Heart left ventricle (tissue), 16 donors: ENCODE measurements around the gene FEZ2. TPM values are rescaled to one million over a fixed set of nuclear protein-coding genes. Genes with fewer than 3 reads are reported as not detected.

ENCODE experiments used
- ATAC-seq, 4 donors: fragments of 200-7000 bp; cut with Tn5 transposase; one replicate each; pipeline ENCODE4 v1.9.1; 2020 to 2022; ENCODE audit warnings: moderate library complexity in 4 of 4, mild to moderate bottlenecking in 3 of 4, moderate number of reproducible peaks in 1 of 4
- DNase-seq, 5 donors: peaks; one replicate each; pipeline ENCODE4 v3.0.0-alpha.2; 2020
- H3K27ac ChIP-seq, 12 donors: fragments of 200-600 bp; sonication (generic) in 4 of 12; one replicate each; pipeline versions ENCODE4 v1.5.0 to v1.8.0; 2016 to 2022; ENCODE audit warnings: mild to moderate bottlenecking in 2 of 12
- H3K27me3 ChIP-seq, 9 donors: fragments of 200-600 bp; sonication (generic) in 2 of 9; one replicate each; pipeline versions ENCODE4 v1.5.1 to v1.8.0; 2016 to 2022; ENCODE audit warnings: mild to moderate bottlenecking in 3 of 9
- H3K36me3 ChIP-seq, 9 donors: fragments of 200-600 bp; sonication (generic) in 2 of 9; one replicate each; pipeline versions ENCODE4 v1.5.0 to v1.8.0; 2018 to 2022; ENCODE audit warnings: mild to moderate bottlenecking in 2 of 9
- H3K4me1 ChIP-seq, 12 donors: fragments of 200-600 bp; sonication (generic) in 4 of 12; one replicate each; pipeline versions ENCODE4 v1.5.0 to v1.8.0; 2016 to 2022; ENCODE audit warnings: mild to moderate bottlenecking in 3 of 12
- H3K4me3 ChIP-seq, 12 donors: fragments of 200-600 bp; sonication (generic) in 4 of 12; one replicate each; pipeline versions ENCODE4 v1.5.0 to v1.8.0; 2017 to 2022; ENCODE audit warnings: mild to moderate bottlenecking in 9 of 12, moderate library complexity in 4 of 12
- H3K9me3 ChIP-seq, 12 donors: fragments of 200-600 bp; sonication (generic) in 4 of 12; one replicate each; pipeline versions ENCODE4 v1.5.0 to v1.8.0; 2016 to 2022; ENCODE audit warnings: mild to moderate bottlenecking in 1 of 12
- POLR2A ChIP-seq, 2 donors: fragments of 450-650 bp; IDR thresholded peaks; one replicate each; pipeline ENCODE4 v1.6.1; 2017; ENCODE audit warnings: antibody characterized with exemption in 2 of 2, mild to moderate bottlenecking in 2 of 2, moderate library complexity in 2 of 2
- WGBS, 4 donors: extraction: QIAGEN DNeasy Blood & Tissue Kit in 2 of 4; methylation state at CpG; one replicate each; pipeline versions ENCODE4 v1.1.5 to v1.1.7; 2013 to 2018; 5-methylcytosine and 5-hydroxymethylcytosine counted together
- intact Hi-C, 10 donors: fragments of 100-400 bp; cut with DNase I; formaldehyde crosslinking; loops; one replicate each; pipeline versions ENCODE4 v1.11.1 to v1.14.2; 2022
- polyA plus RNA-seq, 2 donors: library from polyadenylated mRNA; stranded (reverse); fragments of 200-250 nt; gene quantifications; one replicate each; pipeline ENCODE4 v1.2.3, GENCODE V29; 2013
- total RNA-seq, 9 donors: library from RNA; depleted of rRNA in 2 of 9; stranded (reverse); fragments of >200 nt in 2 of 9; fragmentation: NEBNext Ultra II Directional in 3 of 9; extraction: Animal tissue kit (Norgen Biotek cat#: 25700) in 3 of 9; gene quantifications; one replicate each; pipeline versions ENCODE4 v1.1.0 to v1.2.4, GENCODE V29; 2016 to 2023
- TF ChIP-seq, protein P1 (sequence below), 12 donors: fragments of 200-600 bp; sonication (generic) in 4 of 12; IDR thresholded peaks; one replicate each; pipeline versions ENCODE4 v1.5.0 to v1.8.0; 2018 to 2022; ENCODE audit warnings: antibody characterized with exemption in 12 of 12, mild to moderate bottlenecking in 5 of 12
- donor health status: ischemic (EF 13 %, LVEDD 7.1; RV severe dilation, severe dysfunction).
- donor health status: healthy with polysubstance abuse.
- donor health status: DM: no; HTN: yes; CAD: no.
- donor health status: DM: no; HTN: no; CAD: no.
- donor health status: ischemic (EF 25% LVEDD 6.9; RV normal size, moderate dysfunction).
- donor health status: ischemic (EF 25% LVEDD 5.7; RV mildly dilated, moderate dysfunction).
- donor health status: healthy.
- donor health status: DM: yes; HTN: yes; CAD: no.
- donor health status: ischemic (EF 35%, LVEDD 5.7; RV mildly dilated, moderate dysfunction).
- donor health status: nonischemic (EF 11% LVEDD 7.7; RV severe dilation, severe dysfunction).
- donor health status: DM: yes; HTN: yes; CAD: no.
- donor health status: PGD.
- donor health status: ischemic (EF 29% LVEDD 5.4; RV normal size, mild dysfunction).
- donor health status: nonischemic (EF 23%, LVEDD 6.1; RV moderate dilation, normal function).

FEZ2 gene
- total and polyA plus RNA-seq, 11 donors: 26.5 to 55.4 (median 48.4) TPM

DNA sequence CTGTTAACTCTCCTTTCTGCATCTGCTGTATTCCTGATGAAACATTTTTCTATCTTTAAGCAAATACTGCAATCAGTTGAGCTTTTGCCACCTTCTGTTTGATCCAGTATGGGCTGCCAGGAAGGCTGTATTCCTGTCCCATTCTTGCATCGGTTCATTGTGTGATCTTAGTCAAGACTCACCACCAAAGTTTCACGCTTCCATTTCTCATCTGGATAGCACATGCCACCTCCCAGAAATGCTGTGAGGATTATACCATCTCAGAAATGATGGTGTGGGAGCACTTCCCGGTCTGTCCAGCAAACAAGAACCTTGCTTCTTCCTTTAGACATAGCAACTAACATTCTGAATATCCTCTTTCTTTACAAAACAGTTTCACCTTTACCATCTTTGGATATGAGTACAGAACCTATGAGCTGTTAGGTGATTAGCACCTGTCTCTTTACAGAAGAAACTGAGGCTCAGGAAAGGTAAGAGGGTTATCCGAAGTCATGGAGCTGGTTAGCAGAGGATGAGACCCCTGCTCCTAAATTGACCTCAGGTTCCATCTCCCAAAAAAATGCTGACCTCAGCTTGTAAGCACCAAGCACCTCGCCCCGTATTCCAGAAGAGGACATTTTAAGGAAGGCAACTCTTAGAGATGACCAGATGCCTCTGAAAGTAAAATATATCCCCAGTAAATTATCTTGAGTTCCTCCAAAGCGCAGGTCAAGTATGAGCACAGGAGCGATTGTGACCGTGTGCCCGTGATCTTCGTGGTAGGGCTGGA, 56.8 kb downstream of the FEZ2 start:
- intact Hi-C loops: no loop called here
- Histone ChIP-seq H3K36me3 (peaks cover 0 to 89% (median 37%) of the 10 kb centered on the region in 9 donors), H3K27me3 (no peaks in the 10 kb centered on the region), H3K9me3 (no peaks in the 10 kb centered on the region), H3K4me1 (peaks cover 0 to 31% (median 17%) of the 10 kb centered on the region in 12 donors), H3K4me3 (no peak overlapping the region), H3K27ac (peak overlapping the region in 11 of 12 donors; percentile 8 to 73 (median 37))
- WGBS, 4 donors: 82 to 87% (median 86%) methylated on average over 11 of the region's 11 CpGs
- no peak for DNase-seq
- ATAC-seq: no peak
- TF ChIP-seq, protein P1, sequence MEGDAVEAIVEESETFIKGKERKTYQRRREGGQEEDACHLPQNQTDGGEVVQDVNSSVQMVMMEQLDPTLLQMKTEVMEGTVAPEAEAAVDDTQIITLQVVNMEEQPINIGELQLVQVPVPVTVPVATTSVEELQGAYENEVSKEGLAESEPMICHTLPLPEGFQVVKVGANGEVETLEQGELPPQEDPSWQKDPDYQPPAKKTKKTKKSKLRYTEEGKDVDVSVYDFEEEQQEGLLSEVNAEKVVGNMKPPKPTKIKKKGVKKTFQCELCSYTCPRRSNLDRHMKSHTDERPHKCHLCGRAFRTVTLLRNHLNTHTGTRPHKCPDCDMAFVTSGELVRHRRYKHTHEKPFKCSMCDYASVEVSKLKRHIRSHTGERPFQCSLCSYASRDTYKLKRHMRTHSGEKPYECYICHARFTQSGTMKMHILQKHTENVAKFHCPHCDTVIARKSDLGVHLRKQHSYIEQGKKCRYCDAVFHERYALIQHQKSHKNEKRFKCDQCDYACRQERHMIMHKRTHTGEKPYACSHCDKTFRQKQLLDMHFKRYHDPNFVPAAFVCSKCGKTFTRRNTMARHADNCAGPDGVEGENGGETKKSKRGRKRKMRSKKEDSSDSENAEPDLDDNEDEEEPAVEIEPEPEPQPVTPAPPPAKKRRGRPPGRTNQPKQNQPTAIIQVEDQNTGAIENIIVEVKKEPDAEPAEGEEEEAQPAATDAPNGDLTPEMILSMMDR (IDR thresholded peaks at IDR 0.05): no peak
- no peak for TF ChIP-seq POLR2A (IDR thresholded peaks at IDR 0.05)

DNA sequence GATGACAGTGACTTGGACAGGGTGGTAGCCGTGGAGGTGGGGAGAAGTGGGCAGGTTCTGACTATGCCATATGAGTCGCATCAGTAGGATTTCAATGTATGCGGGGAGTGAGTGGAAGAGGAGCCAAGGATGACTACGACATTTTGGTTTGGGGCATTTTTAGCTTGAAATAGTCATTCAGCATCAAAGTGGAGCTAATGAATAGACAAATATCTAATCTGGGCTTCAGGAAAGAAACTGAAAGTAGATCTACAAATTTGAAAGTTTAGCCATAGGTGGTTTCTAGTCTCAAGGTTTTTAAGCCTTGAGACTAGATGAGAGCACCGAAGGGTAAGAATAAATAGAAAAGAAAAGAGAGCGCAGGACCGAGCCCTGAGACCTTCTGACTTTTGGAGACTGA, 58.3 kb downstream of the FEZ2 start:
- TF ChIP-seq POLR2A (IDR thresholded peaks at IDR 0.05): no peak
- TF ChIP-seq, protein P1 (IDR thresholded peaks at IDR 0.05): no peak
- DNase-seq (no peak), ATAC-seq (no peak)
- no peak overlapping the region for H3K27ac ChIP-seq
- peaks cover 0 to 31% (median 17%) of the 10 kb centered on the region in 12 donors for H3K4me1 ChIP-seq
- no peaks in the 10 kb centered on the region for H3K9me3 ChIP-seq
- 96 to 98% (median 98%) methylated on average over 7 of the region's 7 CpGs for WGBS, 4 donors
- peaks cover 0 to 83% (median 23%) of the 10 kb centered on the region in 9 donors for H3K36me3 ChIP-seq
- no peak overlapping the region for H3K4me3 ChIP-seq
- no peaks in the 10 kb centered on the region for H3K27me3 ChIP-seq
- intact Hi-C loops: loop anchor here in 4 of 10 donors (10.0 kb wide), 2 partner anchors 115 to 125 kb away; no protein-coding TSS in a partner anchor

DNA sequence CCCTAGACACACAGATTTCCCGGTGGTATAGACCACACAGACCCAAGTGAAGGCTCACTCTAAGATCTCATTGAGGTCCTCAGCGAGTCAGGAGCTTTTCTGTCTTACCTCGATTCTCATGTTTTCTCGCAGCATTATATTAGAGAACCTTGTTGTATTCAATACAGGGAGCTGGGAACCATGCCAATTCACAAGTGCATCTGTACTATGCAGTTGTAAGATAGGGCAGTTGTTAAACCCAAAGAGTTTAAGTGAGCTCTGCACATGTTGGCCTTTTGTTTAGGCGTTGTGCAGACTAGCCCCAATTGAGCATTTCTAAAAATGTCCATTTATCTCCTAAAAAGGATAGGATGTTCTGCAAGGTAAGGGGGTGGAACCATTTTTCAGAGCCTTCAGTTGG, 59.6 kb downstream of the FEZ2 start:
- no peak for TF ChIP-seq POLR2A (IDR thresholded peaks at IDR 0.05)
- TF ChIP-seq, protein P1 (IDR thresholded peaks at IDR 0.05): no peak
- ATAC-seq: peak; percentile 36 to 57 (median 52)
- intact Hi-C loops: loop anchor here in 4 of 10 donors (10.0 kb wide), 2 partner anchors 116 to 126 kb away; no protein-coding TSS in a partner anchor
- Histone ChIP-seq H3K36me3 (peaks cover 0 to 70% (median 17%) of the 10 kb centered on the region in 9 donors), H3K27ac (no peak overlapping the region), H3K27me3 (no peaks in the 10 kb centered on the region), H3K4me1 (peaks cover 0 to 31% (median 17%) of the 10 kb centered on the region in 12 donors), H3K4me3 (no peak overlapping the region), H3K9me3 (no peaks in the 10 kb centered on the region)
- DNase-seq: peak in 4 of 5 donors; percentile 30 to 36 (median 34)
- WGBS, 4 donors: 45 to 61% (median 55%) methylated on average over 5 of the region's 5 CpGs

DNA sequence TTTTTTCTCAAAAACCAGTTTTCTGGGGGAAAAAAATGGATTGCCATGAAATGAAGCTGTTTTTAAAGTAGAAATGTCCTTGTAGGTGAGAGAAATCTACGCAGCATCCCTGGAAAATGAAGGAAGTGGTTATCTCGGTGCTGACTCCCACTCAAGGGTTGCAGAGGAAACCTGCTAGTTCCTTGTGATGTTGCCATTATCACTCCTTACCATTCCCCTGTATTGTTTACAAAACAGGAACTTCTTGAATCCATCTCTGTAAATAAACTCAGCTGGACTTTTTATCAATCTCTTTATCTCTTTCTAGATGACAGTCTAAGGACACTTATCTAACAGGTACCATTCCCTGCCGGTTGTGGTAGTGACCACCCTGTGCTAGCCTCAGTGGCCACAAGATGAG, 61.2 kb downstream of the FEZ2 start:
- DNase-seq: no peak
- 65 to 83% (median 70%) methylated on average over 3 of the region's 3 CpGs for WGBS, 4 donors
- Histone ChIP-seq H3K4me1 (peaks cover 0 to 21% (median 8%) of the 10 kb centered on the region in 12 donors), H3K4me3 (no peak overlapping the region), H3K27ac (no peak overlapping the region), H3K36me3 (peaks cover 0 to 67% (median 18%) of the 10 kb centered on the region in 9 donors), H3K9me3 (no peaks in the 10 kb centered on the region), H3K27me3 (no peaks in the 10 kb centered on the region)
- no peak for ATAC-seq
- TF ChIP-seq POLR2A (IDR thresholded peaks at IDR 0.05): no peak
- TF ChIP-seq, protein P1 (IDR thresholded peaks at IDR 0.05): no peak
- intact Hi-C loops: loop anchor here in 4 of 10 donors (10.0 kb wide), 2 partner anchors 118 to 128 kb away; no protein-coding TSS in a partner anchor
